ENCODE results near the gene ARMC5.

DNA sequence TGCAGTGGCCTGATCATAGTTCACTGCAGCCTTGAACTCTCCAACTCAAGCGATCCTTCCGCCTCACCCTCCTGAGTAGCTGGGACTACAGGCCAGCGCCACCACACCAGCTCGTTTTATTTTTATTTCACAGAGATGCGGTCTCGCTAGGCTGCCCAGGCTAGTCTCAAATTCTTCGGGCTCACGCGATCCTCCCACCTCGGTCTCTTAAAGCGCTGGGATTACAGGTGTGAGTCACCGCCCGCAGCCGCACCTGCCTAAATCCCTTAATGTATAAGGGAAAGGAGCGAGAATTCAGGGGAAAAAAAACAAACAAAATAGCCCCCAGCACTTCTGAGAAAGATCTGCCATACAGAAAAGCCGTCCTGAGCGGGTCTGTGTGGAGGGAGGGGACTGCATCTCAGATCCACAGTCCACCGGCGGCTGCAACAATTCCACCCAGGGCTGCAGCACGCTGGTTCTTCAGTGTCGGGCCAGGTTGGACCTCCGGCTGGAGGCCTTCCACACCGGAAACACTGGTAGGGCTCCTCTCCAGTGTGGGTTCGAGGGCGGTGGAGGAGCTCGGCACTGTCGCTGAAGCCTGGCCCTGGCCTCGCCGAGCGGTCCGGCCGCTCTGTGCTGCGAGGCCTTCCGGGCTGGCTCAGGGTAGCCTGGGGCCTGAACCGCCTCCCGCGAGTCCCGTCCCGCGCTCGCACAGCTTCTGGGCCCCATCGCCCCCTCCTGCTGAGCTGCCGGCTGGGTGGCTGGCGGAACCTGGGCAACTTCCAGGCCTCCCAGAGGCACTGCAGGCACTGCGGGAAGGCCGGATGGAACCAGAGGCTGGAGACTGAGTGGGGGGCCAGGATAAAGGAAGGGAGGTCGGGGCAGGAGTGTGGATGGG, 23.7 kb upstream of the ARMC5 start:
- TF ChIP-seq, protein P1, sequence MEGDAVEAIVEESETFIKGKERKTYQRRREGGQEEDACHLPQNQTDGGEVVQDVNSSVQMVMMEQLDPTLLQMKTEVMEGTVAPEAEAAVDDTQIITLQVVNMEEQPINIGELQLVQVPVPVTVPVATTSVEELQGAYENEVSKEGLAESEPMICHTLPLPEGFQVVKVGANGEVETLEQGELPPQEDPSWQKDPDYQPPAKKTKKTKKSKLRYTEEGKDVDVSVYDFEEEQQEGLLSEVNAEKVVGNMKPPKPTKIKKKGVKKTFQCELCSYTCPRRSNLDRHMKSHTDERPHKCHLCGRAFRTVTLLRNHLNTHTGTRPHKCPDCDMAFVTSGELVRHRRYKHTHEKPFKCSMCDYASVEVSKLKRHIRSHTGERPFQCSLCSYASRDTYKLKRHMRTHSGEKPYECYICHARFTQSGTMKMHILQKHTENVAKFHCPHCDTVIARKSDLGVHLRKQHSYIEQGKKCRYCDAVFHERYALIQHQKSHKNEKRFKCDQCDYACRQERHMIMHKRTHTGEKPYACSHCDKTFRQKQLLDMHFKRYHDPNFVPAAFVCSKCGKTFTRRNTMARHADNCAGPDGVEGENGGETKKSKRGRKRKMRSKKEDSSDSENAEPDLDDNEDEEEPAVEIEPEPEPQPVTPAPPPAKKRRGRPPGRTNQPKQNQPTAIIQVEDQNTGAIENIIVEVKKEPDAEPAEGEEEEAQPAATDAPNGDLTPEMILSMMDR (IDR thresholded peaks at IDR 0.05): no peak
- no peak for TF ChIP-seq POLR2AphosphoS5 (IDR thresholded peaks at IDR 0.05)
- TF ChIP-seq EP300 (IDR thresholded peaks at IDR 0.05): no peak
